Thyroid gland (tissue), 4 donors: ENCODE results near the gene HCN2. TPM values are rescaled to one million over a fixed set of nuclear protein-coding genes. Genes with fewer than 3 reads are reported as not detected.
"Not testable (repeated sequence)": the region's sequence is repeated elsewhere in the genome, so short reads cannot be mapped to it uniquely, and the experiment has no call there.

Experiments used
- DNase-seq, 2 donors: peaks; one replicate each; pipeline ENCODE4 v3.0.0-alpha.2; 2019
- H3K27ac ChIP-seq, 3 donors: fragments of 200-600 bp; sonication (generic); 1 replicate in 2 of 3; 2 replicates in 1 of 3; pipeline ENCODE4 v1.5.1; 2016 to 2019; ENCODE audit warnings: mild to moderate bottlenecking in 1 of 3, moderate library complexity in 1 of 3
- H3K27me3 ChIP-seq: fragments of 200-600 bp; sonication (generic); one replicate; pipeline ENCODE4 v1.5.1; 2019
- H3K36me3 ChIP-seq, 2 donors: fragments of 200-600 bp; sonication (generic); one replicate each; pipeline ENCODE4 v1.5.1; 2016 to 2019
- H3K4me1 ChIP-seq, 2 donors: fragments of 200-600 bp; sonication (generic); one replicate each; pipeline ENCODE4 v1.5.1; 2017 to 2019
- H3K4me3 ChIP-seq, 3 donors: fragments of 200-600 bp; sonication (generic); replicated peaks in 1 of 3; 1 replicate in 2 of 3; 2 replicates in 1 of 3; pipeline ENCODE4 v1.5.1; 2016; ENCODE audit warnings: mild to moderate bottlenecking in 1 of 3
- H3K9me3 ChIP-seq: fragments of 200-600 bp; sonication (generic); one replicate; pipeline ENCODE4 v1.5.1; 2017
- CTCF ChIP-seq, 6 experiments: fragments of 200-600 bp in 3 of 6; fragments of 450-650 bp in 3 of 6; sonication (generic) in 3 of 6; IDR thresholded peaks; one replicate each; pipeline ENCODE4 v1.5.1; 2016 to 2019; ENCODE audit warnings: antibody characterized with exemption in 6 of 6, mild to moderate bottlenecking in 2 of 6, inconsistent platforms in 1 of 6, moderate library complexity in 1 of 6
- POLR2A ChIP-seq, 2 donors: fragments of 450-650 bp; IDR thresholded peaks; one replicate each; pipeline ENCODE4 v1.6.1; 2017; ENCODE audit warnings: antibody characterized with exemption in 2 of 2, mild to moderate bottlenecking in 2 of 2, moderate library complexity in 1 of 2
- WGBS, 2 donors: methylation state at CpG; one replicate each; pipeline ENCODE4 v1.1.5; 2017; 5-methylcytosine and 5-hydroxymethylcytosine counted together
- intact Hi-C: fragments of 100-400 bp; cut with DNase I; formaldehyde crosslinking; loops from one replicate; pipeline ENCODE4 v1.15.1; 2023
- total RNA-seq, 4 donors: library from RNA; depleted of rRNA; stranded (reverse); fragments of >200 nt; gene quantifications; one replicate each; pipeline ENCODE4 v1.2.3, GENCODE V29; 2016

The HCN2 gene
- total RNA-seq, 4 donors from 2014 or later = not detected

GRCh38 chr19:582497-583197 lies 7.0 kb upstream of the HCN2 start:
- no peaks in the 10 kb centered on the region for H3K27me3 ChIP-seq
- DNase-seq = no peak
- H3K27ac ChIP-seq = no peak overlapping the region
- no peaks in the 10 kb centered on the region for H3K9me3 ChIP-seq
- no peaks in the 10 kb centered on the region for H3K4me1 ChIP-seq
- WGBS, 2 donors = 93% methylated on average over 19 to 30 of the region's 31 CpGs
- H3K36me3 ChIP-seq = peaks cover 30 to 35% of the 10 kb centered on the region in 2 donors
- intact Hi-C loops = no loop called here
- no peak overlapping the region for H3K4me3 ChIP-seq
- TF ChIP-seq CTCF (IDR thresholded peaks at IDR 0.05) (no peak), POLR2A (IDR thresholded peaks at IDR 0.05) (no peak)

- intact Hi-C loops = no loop called here
- Histone ChIP-seq H3K27me3 (peaks cover 6% of the 10 kb centered on the region), H3K9me3 (no peaks in the 10 kb centered on the region), H3K36me3 (peaks cover 29 to 30% of the 10 kb centered on the region in 2 donors), H3K4me1 (peaks cover 0 to 5% of the 10 kb centered on the region in 2 donors), H3K4me3 (no peak overlapping the region), H3K27ac (no peak overlapping the region)
- no peak for TF ChIP-seq POLR2A (IDR thresholded peaks at IDR 0.05)
- TF ChIP-seq CTCF (IDR thresholded peaks at IDR 0.05) = no peak
- WGBS, 2 donors = 86 to 93% methylated on average over 9 to 22 of the region's 27 CpGs
- no peak for DNase-seq
Measured at GRCh38 chr19:583198-583967, 6.3 kb upstream of the HCN2 start.

GRCh38 chr19:583968-584239 lies 5.8 kb upstream of the HCN2 start:
- DNase-seq = no peak
- Histone ChIP-seq H3K4me1 (peaks cover 0 to 8% of the 10 kb centered on the region in 2 donors), H3K9me3 (no peaks in the 10 kb centered on the region), H3K27me3 (peaks cover 9% of the 10 kb centered on the region), H3K27ac (no peak overlapping the region), H3K4me3 (no peak overlapping the region), H3K36me3 (peaks cover 29 to 30% of the 10 kb centered on the region in 2 donors)
- intact Hi-C loops = no loop called here
- WGBS, 2 donors = 74 to 100% methylated on average over 2 to 5 of the region's 5 CpGs
- no peak for TF ChIP-seq CTCF (IDR thresholded peaks at IDR 0.05)
- TF ChIP-seq POLR2A (IDR thresholded peaks at IDR 0.05) = no peak

- DNase-seq = peak in 1 of 2 donors; percentile 14
- Histone ChIP-seq H3K4me3 (no peak overlapping the region), H3K27ac (no peak overlapping the region), H3K27me3 (peaks cover 9% of the 10 kb centered on the region), H3K4me1 (peaks cover 0 to 10% of the 10 kb centered on the region in 2 donors), H3K9me3 (no peaks in the 10 kb centered on the region), H3K36me3 (peaks cover 29 to 30% of the 10 kb centered on the region in 2 donors)
- intact Hi-C loops = no loop called here
- WGBS, 2 donors = 49 to 61% methylated on average over 17 of the region's 38 CpGs
- TF ChIP-seq CTCF (IDR thresholded peaks at IDR 0.05) = peak; percentile 32 to 68 (median 44)
- TF ChIP-seq POLR2A (IDR thresholded peaks at IDR 0.05) = no peak
Measured at GRCh38 chr19:584240-585001, 5.3 kb upstream of the HCN2 start.

GRCh38 chr19:585146-585545 lies 4.5 kb upstream of the HCN2 start:
- WGBS, 2 donors = 86 to 87% methylated on average over 28 to 33 of the region's 34 CpGs
- H3K27ac ChIP-seq, DNase-seq, H3K27me3 ChIP-seq, H3K9me3 ChIP-seq, intact Hi-C loops, H3K4me3 ChIP-seq: not testable (repeated sequence)
- Histone ChIP-seq H3K36me3 (peaks cover 29% of the 10 kb centered on the region in 2 donors), H3K4me1 (peaks cover 0 to 11% of the 10 kb centered on the region in 2 donors)
